Tibial artery (tissue), 4 donors: ENCODE data around the gene RAB23.

Experiments used
- DNase-seq, 2 donors: peaks; one replicate each; pipeline ENCODE4 v3.0.0-alpha.2; 2019
- H3K27ac ChIP-seq, 2 donors: fragments of 200-600 bp; sonication (generic) in 1 of 2; 1 replicate in 1 of 2; 2 replicates in 1 of 2; pipeline ENCODE4 v1.5.1; 2018 to 2019; ENCODE audit warnings: mild to moderate bottlenecking in 1 of 2
- H3K27me3 ChIP-seq, 2 donors: fragments of 200-600 bp; sonication (generic) in 1 of 2; one replicate each; pipeline versions ENCODE4 v1.5.1 to v1.6.0; 2016 to 2019
- H3K36me3 ChIP-seq, 3 donors: fragments of 200-600 bp; sonication (generic) in 2 of 3; one replicate each; pipeline ENCODE4 v1.5.1; 2016 to 2019; ENCODE audit warnings: mild to moderate bottlenecking in 2 of 3
- H3K4me1 ChIP-seq, 4 donors: fragments of 200-600 bp; sonication (generic) in 2 of 4; 1 replicate in 3 of 4; 2 replicates in 1 of 4; pipeline ENCODE4 v1.5.1; 2016 to 2019
- H3K4me3 ChIP-seq, 2 donors: fragments of 200-600 bp; sonication (generic) in 1 of 2; 1 replicate in 1 of 2; 2 replicates in 1 of 2; pipeline ENCODE4 v1.5.1; 2018 to 2019; ENCODE audit warnings: mild to moderate bottlenecking in 2 of 2
- H3K9me3 ChIP-seq, 3 donors: fragments of 200-600 bp; sonication (generic) in 1 of 3; one replicate each; pipeline ENCODE4 v1.5.1; 2016 to 2019
- intact Hi-C: fragments of 100-400 bp; cut with DNase I; formaldehyde crosslinking; loops from one replicate; pipeline ENCODE4 v1.15.0; 2023; ENCODE audit warnings: low total_unique reads
- TF ChIP-seq, protein P1 (sequence below), 2 experiments: fragments of 200-600 bp in 1 of 2; fragments of 450-650 bp in 1 of 2; IDR thresholded peaks; one replicate each; pipeline ENCODE4 v1.5.1; 2017 to 2019; ENCODE audit warnings: antibody characterized with exemption in 2 of 2, mild to moderate bottlenecking in 1 of 2, moderate library complexity in 1 of 2

The RAB23 gene

DNA sequence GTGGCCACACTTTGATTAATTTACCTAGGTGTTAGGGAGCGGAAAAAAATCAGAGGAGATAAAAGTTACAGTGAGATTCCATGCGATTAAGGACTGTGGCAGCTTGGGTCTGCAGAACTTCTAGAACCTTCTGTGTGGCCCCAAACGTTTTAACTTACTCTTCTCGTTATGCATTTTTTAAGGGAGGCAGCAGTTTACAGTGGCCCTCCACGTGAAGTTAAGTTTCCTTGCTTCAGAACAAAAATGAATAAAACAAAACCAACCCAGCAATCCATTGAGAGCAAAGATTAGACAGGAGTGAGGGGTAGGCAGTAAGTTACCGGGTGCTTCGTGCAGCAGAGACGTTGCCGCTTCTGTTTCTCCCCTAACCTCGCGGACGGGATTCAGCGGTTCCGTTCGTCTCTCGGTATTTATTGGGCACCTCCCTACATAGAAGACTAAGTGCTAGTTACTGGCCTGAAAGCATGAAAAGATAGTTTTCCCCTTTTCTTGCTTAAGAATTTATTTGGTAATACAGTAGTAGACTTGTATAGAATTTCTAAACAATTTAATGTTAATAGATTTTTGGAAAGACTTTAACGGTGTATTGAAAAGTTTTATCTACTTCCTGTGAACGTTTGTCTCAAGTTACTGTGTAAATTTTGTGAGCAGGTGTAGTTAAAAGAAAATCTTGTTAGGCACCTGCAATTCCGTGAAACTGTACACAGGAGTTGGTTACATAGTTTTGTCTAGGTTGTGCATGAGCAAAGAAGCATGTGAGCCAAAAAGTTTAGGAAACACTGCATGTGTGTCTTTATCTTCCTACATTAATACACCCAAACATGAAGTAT is 48.8 kb downstream of the RAB23 start:
- Histone ChIP-seq H3K9me3 (no peaks in the 10 kb centered on the region), H3K27ac (peak overlapping the region; percentile 90 to 92), H3K36me3 (no peaks in the 10 kb centered on the region), H3K27me3 (no peaks in the 10 kb centered on the region), H3K4me3 (peak overlapping the region; percentile 68 to 92), H3K4me1 (peaks cover 0 to 40% (median 29%) of the 10 kb centered on the region in 4 donors)
- TF ChIP-seq, protein P1, sequence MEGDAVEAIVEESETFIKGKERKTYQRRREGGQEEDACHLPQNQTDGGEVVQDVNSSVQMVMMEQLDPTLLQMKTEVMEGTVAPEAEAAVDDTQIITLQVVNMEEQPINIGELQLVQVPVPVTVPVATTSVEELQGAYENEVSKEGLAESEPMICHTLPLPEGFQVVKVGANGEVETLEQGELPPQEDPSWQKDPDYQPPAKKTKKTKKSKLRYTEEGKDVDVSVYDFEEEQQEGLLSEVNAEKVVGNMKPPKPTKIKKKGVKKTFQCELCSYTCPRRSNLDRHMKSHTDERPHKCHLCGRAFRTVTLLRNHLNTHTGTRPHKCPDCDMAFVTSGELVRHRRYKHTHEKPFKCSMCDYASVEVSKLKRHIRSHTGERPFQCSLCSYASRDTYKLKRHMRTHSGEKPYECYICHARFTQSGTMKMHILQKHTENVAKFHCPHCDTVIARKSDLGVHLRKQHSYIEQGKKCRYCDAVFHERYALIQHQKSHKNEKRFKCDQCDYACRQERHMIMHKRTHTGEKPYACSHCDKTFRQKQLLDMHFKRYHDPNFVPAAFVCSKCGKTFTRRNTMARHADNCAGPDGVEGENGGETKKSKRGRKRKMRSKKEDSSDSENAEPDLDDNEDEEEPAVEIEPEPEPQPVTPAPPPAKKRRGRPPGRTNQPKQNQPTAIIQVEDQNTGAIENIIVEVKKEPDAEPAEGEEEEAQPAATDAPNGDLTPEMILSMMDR (IDR thresholded peaks at IDR 0.05), result no peak
- intact Hi-C loops, result loop anchor here (5.0 to 10.0 kb wide), 2 partner anchors 49 to 92 kb away; partner anchors contain the start of gene RAB23
- DNase-seq, result no peak

DNA sequence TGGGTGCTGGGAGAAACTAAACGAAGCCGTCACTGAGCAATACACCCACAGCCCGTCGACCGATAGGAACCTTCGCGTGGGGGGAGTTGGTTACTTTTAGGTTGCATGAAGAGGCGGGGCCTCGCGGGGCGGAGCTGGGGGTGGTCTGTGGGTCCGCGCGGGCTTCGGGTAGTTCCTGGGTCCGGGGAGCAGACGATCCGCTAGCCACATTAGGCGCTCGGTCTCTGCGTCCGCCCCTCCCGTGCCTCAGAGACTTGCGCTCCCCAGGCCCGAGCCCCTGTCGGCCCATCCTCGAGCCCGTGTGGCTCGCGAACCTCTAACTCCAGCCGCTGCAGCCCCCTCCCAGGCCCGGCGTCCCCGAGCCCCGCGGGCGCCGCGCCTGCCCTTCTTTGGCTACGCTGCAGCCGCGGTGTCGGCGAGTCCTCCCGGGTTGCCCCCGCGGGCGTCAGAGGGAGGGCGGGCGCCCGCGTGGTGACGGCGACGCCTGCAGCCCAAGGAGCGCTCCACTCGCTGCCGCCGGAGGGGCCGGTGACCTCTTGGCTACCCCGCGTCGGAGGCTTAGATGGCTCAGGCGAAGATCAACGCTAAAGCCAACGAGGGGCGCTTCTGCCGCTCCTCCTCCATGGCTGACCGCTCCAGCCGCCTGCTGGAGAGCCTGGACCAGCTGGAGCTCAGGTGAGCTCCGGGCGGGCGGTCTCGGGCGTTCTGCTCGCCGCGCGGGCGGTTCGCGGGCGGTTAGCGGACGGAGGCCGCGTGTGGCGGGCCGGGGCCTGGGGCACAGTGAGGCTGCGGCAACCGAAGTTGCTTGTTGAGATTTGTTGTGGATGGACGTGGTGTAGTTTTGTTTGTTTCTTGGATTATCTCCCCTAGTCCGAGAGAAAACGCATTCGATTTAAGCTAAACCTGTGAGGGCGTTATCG is 49.7 kb downstream of the RAB23 start, which contains the start of gene BAG2:
TSS of gene BAG2 (plus strand) at position 191 of the 920 bp plus-strand sequence. CDS start at position 563, 372 bp downstream.
- H3K27ac ChIP-seq, result peak within 1 kb of the TSS; percentile 90 to 92
- TF ChIP-seq, protein P1 (IDR thresholded peaks at IDR 0.05), result peak; percentile 27 to 35
- H3K36me3 ChIP-seq, result peaks cover 0 to 2% (median 0%) of the 10 kb centered on the region in 3 donors
- intact Hi-C loops, result loop anchor here (5.0 to 10.0 kb wide), 2 partner anchors 50 to 92 kb away; partner anchors contain the start of gene RAB23
- peak within 1 kb of the TSS; percentile 68 to 92 for H3K4me3 ChIP-seq
- peak; percentile 93 to 95 for DNase-seq
- H3K27me3 ChIP-seq, result no peaks in the 10 kb centered on the region
- H3K9me3 ChIP-seq, result no peaks in the 10 kb centered on the region
- peaks cover 0 to 31% (median 25%) of the 10 kb centered on the region in 4 donors for H3K4me1 ChIP-seq

DNA sequence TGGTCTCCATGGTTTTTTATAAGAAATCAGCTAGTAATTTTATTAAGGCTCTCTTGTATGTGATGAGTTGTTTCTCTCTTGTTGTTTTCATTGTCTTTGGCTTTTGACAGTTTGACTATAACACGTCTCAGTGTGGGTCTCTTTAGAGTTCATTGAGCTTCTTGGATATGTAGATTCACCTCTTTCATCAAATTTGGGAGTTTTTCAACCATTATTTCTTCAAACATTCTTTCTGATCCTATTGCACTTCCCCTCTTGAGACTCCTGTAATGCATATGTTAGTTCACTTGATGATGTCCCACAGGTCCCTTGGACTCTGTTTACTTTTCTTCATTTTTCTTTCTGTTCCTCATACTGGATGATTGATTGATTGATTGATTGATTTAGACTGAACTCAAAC is 57.0 kb downstream of the RAB23 start:
- Histone ChIP-seq H3K4me1 (no peaks in the 10 kb centered on the region), H3K36me3 (peaks cover 31 to 62% (median 52%) of the 10 kb centered on the region in 3 donors), H3K27ac (no peak overlapping the region), H3K9me3 (peaks cover 0 to 14% (median 10%) of the 10 kb centered on the region in 3 donors), H3K27me3 (no peaks in the 10 kb centered on the region), H3K4me3 (no peak overlapping the region)
- no peak for DNase-seq
- intact Hi-C loops, result loop anchor here (10.0 kb wide), 1 partner anchor 70 kb away; the partner anchor contains the start of gene ZNF451
- TF ChIP-seq, protein P1 (IDR thresholded peaks at IDR 0.05), result no peak

DNA sequence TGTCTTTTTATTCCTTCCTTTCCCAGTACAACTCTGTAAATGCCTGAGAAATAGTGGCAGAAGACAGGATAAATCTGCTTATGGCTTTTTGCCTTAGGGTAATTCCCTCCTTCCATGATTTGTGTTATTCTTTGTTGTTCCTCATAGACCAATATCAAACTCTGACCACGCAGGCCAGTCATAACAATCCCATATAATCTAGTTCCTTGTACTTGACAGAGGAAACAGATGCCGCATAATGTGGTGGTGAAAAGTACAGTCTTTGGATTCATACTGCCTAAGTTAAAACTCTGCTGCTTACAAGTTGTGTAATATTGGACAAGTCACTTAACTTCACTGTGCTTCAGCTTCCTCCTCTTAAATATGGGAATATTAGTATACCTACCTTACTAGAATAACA is 58.2 kb downstream of the RAB23 start:
- Histone ChIP-seq H3K4me1 (no peaks in the 10 kb centered on the region), H3K36me3 (peaks cover 31 to 62% (median 54%) of the 10 kb centered on the region in 3 donors), H3K27ac (no peak overlapping the region), H3K27me3 (no peaks in the 10 kb centered on the region), H3K4me3 (no peak overlapping the region), H3K9me3 (peaks cover 0 to 14% (median 10%) of the 10 kb centered on the region in 3 donors)
- TF ChIP-seq, protein P1 (IDR thresholded peaks at IDR 0.05), result no peak
- no peak for DNase-seq
- intact Hi-C loops, result loop anchor here (10.0 kb wide), 1 partner anchor 69 kb away; the partner anchor contains the start of gene ZNF451

DNA sequence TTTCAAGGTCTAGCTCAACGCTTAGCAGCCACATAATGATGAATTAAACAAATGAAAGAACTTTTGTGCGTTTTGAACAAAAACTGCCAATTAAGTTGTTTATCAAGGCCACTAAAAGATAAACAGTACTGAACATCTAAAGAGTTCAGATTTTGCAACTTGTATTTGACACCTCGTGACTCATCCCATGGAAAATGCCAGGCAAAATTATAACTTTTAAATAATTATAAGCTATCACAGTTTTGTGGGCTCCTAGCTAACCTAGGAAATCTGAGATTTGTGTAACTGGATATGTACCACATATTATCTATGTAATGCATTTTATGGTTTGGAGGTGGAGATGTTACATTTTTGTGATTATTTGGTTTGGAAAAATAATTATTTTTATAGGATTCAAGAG is 59.6 kb downstream of the RAB23 start:
- intact Hi-C loops, result loop anchor here (10.0 kb wide), 1 partner anchor 68 kb away; the partner anchor contains the start of gene ZNF451
- no peak for DNase-seq
- H3K4me3 ChIP-seq, result no peak overlapping the region
- peaks cover 0 to 14% (median 10%) of the 10 kb centered on the region in 3 donors for H3K9me3 ChIP-seq
- TF ChIP-seq, protein P1 (IDR thresholded peaks at IDR 0.05), result no peak
- H3K4me1 ChIP-seq, result no peaks in the 10 kb centered on the region
- H3K36me3 ChIP-seq, result peaks cover 31 to 62% (median 57%) of the 10 kb centered on the region in 3 donors
- H3K27ac ChIP-seq, result no peak overlapping the region
- H3K27me3 ChIP-seq, result no peaks in the 10 kb centered on the region
